ENCODE measurements around the gene LOC128125822.

- no peak for TF ChIP-seq POLR2A (IDR thresholded peaks at IDR 0.05)
- TF ChIP-seq CTCF (IDR thresholded peaks at IDR 0.05 in 8 of 11, conservative IDR thresholded peaks at IDR 0.05 in 3 of 11) = no peak
- TF ChIP-seq POLR2AphosphoS5 (IDR thresholded peaks at IDR 0.05) = no peak
Observed at GRCh38 chr6:63546697-63547096, 25.6 kb upstream of the LOC128125822 start.

Data from spleen (tissue), 7 donors.